Smooth muscle cell (in vitro differentiated cells): ENCODE data around the gene ZZZ3. TPM values are rescaled to one million over a fixed set of nuclear protein-coding genes. Genes with fewer than 3 reads are reported as not detected.

ENCODE experiments used
- DNase-seq: peaks from one replicate; lab custom pipeline; 2025; ENCODE audit not compliant: unreplicated experiment; lab: John Stamatoyannopoulos, UW
- H2AFZ ChIP-seq: fragments of 200-600 bp; sonication (generic); 2 replicates; pipeline ENCODE4 v1.6.0; 2016; ENCODE audit warnings: antibody characterized with exemption, low read depth, mild to moderate bottlenecking
- H3F3A ChIP-seq: fragments of 200-600 bp; sonication (generic); 2 replicates; pipeline ENCODE4 v1.6.0; 2017; ENCODE audit warnings: antibody characterized with exemption, low read depth
- H3K27ac ChIP-seq: fragments of 200-600 bp; sonication (generic); 2 replicates; pipeline ENCODE4 v1.5.1; 2016; ENCODE audit warnings: low read depth, mild to moderate bottlenecking
- H3K27me3 ChIP-seq: fragments of 200-600 bp; sonication (generic); 2 replicates; pipeline ENCODE4 v1.6.1; 2016; ENCODE audit warnings: low read depth, mild to moderate bottlenecking
- H3K36me3 ChIP-seq: fragments of 200-600 bp; sonication (generic); 2 replicates; pipeline ENCODE4 v1.5.1; 2016; ENCODE audit warnings: low read depth
- H3K4me1 ChIP-seq: fragments of 200-600 bp; sonication (generic); 2 replicates; pipeline ENCODE4 v1.5.1; 2016; ENCODE audit warnings: low read depth
- H3K4me2 ChIP-seq: fragments of 200-600 bp; sonication (generic); 2 replicates; pipeline ENCODE4 v1.6.0; 2016; ENCODE audit warnings: mild to moderate bottlenecking
- H3K4me3 ChIP-seq: fragments of 200-600 bp; sonication (generic); 2 replicates; pipeline ENCODE4 v1.5.1; 2016; ENCODE audit warnings: mild to moderate bottlenecking
- H3K79me2 ChIP-seq: fragments of 200-600 bp; sonication (generic); 2 replicates; pipeline ENCODE4 v1.6.0; 2016; ENCODE audit warnings: low read depth, mild to moderate bottlenecking
- H3K9ac ChIP-seq: fragments of 200-600 bp; sonication (generic); 2 replicates; pipeline ENCODE4 v1.6.0; 2016; ENCODE audit warnings: low read depth
- H3K9me3 ChIP-seq: fragments of 200-600 bp; sonication (generic); replicated peaks from 2 replicates; pipeline ENCODE4 v1.5.1; 2016; ENCODE audit warnings: low read depth
- H4K20me1 ChIP-seq: fragments of 200-600 bp; sonication (generic); 2 replicates; pipeline ENCODE4 v1.6.0; 2016; ENCODE audit warnings: low read depth
- WGBS: methylation state at CpG from one replicate; pipeline ENCODE4 v1.1.7; 2016; ENCODE audit warnings: low lambda C conversion rate; 5-methylcytosine and 5-hydroxymethylcytosine counted together
- polyA plus RNA-seq: library from polyadenylated mRNA; unstranded; fragments of >200 nt; fragmentation: Nextera tagmentation; extraction: Ambion mirVana; gene quantifications from 2 replicates; pipeline ENCODE4 v1.2.1, GENCODE V29; 2016
- total RNA-seq: library from RNA; depleted of rRNA; stranded (reverse); fragments of >200 nt; gene quantifications from 2 replicates; pipeline ENCODE4 v1.2.3, GENCODE V29; 2014
- TF ChIP-seq, protein P1 (sequence below): fragments of 200-600 bp; sonication (generic); IDR thresholded peaks from 2 replicates; pipeline ENCODE4 v1.5.1; 2017; ENCODE audit warnings: borderline replicate concordance, mild to moderate bottlenecking, antibody characterized with exemption; ENCODE audit not compliant: insufficient read depth, poor library complexity, severe bottlenecking

Gene ZZZ3
- total RNA-seq (52.8 and 89.7 TPM in 2 replicates), polyA plus RNA-seq (21.8 and 25.9 TPM in 2 replicates)

DNA sequence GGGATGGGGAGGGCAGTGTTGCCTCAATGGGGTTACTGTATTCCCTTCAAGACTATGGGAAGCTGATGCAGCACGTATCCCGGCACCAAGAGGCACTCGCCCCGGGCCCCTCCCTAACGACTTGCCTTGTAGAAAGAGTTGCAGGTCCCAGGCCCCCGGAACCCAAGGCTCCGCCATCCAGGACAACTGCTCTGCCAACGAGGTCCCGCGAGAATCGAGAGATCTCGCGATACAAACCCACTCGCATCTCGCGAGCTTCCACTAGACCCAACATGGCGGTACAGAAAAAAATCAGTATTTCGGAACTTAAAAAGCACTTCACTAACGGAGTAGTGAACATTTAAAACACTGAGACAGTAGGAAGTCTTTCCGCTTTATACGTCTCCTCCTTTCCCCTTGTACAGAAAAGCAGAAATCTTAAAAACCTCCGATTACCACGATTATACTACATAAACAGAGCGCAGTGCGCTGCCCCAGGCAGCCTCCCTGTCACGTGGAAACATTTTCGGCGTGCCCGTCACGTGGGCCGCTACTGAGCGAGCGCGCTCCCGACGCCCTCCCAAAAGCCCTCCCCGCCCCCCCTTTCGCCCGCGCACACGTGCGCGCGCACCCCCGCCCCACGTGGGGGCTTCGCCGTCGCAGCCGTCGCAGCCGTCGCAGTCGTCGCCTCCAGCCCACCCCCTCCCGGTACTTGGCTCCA lies at the start of gene ZZZ3:
TSS of gene ZZZ3 (minus strand) at position 199 of the 700 bp plus-strand sequence. CDS start 49,304 bp downstream, outside the sequence.
- Histone ChIP-seq H3K27me3 (no peaks in the 10 kb centered on the region), H3K9me3 (no peaks in the 10 kb centered on the region), H2AFZ (peak within 1 kb of the TSS; percentile 99), H3K79me2 (peaks cover 46% of the 10 kb centered on the region), H3K4me3 (peak within 1 kb of the TSS; percentile 85), H3K36me3 (no peaks in the 10 kb centered on the region), H4K20me1 (peaks cover 37% of the 10 kb centered on the region), H3F3A (peaks cover 8% of the 10 kb centered on the region), H3K4me1 (peaks cover 21% of the 10 kb centered on the region), H3K9ac (peak within 1 kb of the TSS; percentile 99), H3K27ac (peak within 1 kb of the TSS; percentile 98), H3K4me2 (peak within 1 kb of the TSS; percentile 90)
- TF ChIP-seq, protein P1, sequence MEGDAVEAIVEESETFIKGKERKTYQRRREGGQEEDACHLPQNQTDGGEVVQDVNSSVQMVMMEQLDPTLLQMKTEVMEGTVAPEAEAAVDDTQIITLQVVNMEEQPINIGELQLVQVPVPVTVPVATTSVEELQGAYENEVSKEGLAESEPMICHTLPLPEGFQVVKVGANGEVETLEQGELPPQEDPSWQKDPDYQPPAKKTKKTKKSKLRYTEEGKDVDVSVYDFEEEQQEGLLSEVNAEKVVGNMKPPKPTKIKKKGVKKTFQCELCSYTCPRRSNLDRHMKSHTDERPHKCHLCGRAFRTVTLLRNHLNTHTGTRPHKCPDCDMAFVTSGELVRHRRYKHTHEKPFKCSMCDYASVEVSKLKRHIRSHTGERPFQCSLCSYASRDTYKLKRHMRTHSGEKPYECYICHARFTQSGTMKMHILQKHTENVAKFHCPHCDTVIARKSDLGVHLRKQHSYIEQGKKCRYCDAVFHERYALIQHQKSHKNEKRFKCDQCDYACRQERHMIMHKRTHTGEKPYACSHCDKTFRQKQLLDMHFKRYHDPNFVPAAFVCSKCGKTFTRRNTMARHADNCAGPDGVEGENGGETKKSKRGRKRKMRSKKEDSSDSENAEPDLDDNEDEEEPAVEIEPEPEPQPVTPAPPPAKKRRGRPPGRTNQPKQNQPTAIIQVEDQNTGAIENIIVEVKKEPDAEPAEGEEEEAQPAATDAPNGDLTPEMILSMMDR, result no peak
- DNase-seq, result peak; percentile 89
- 1% methylated on average over 46 of the region's 56 CpGs for WGBS

DNA sequence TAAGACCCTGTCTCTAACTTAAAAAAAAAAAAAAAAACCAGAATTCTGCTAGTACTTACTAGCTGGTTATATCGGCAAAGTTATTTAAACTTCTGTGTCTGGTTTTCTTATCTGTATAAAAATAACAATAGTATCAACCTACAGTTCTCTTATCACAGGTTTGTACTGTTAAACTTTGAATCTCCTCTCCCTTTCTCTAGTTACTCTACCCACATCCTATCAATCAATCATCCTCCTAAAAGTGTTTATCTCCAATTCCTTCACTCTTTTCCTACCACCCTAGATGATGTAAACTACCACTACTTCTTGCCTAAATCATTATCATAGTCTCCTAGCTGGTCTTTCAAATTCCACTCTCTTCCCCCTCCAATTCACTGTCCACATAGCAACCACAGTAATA lies 49.6 kb upstream of the ZZZ3 start:
- no peak for DNase-seq
- WGBS, result 100% methylated on average over 1 of the region's 1 CpG
- H3K27me3 ChIP-seq, result no peaks in the 10 kb centered on the region

GRCh38 chr1:77725706-77726105 lies 43.2 kb upstream of the ZZZ3 start:
- Histone ChIP-seq H3K79me2 (no peaks in the 10 kb centered on the region), H3K36me3 (peaks cover 30% of the 10 kb centered on the region), H3F3A (no peaks in the 10 kb centered on the region), H4K20me1 (no peaks in the 10 kb centered on the region), H3K9me3 (no peaks in the 10 kb centered on the region), H3K9ac (no peak overlapping the region), H3K27me3 (no peaks in the 10 kb centered on the region), H3K4me2 (no peak overlapping the region), H3K4me3 (no peak overlapping the region), H2AFZ (no peak overlapping the region), H3K27ac (no peak overlapping the region), H3K4me1 (no peaks in the 10 kb centered on the region)
- 100% methylated on average over 4 of the region's 4 CpGs for WGBS
- DNase-seq, result no peak
- TF ChIP-seq, protein P1, result no peak

More for the DNA sequence above, 49.6 kb upstream of the ZZZ3 start:
- no peaks in the 10 kb centered on the region for H3K9me3 ChIP-seq
- H3K4me1 ChIP-seq, result no peaks in the 10 kb centered on the region
- H4K20me1 ChIP-seq, result no peaks in the 10 kb centered on the region
- H3K4me3 ChIP-seq, result no peak overlapping the region
- no peak overlapping the region for H3K4me2 ChIP-seq
- no peaks in the 10 kb centered on the region for H3K79me2 ChIP-seq
- TF ChIP-seq, protein P1, result no peak
- H3K36me3 ChIP-seq, result peaks cover 12% of the 10 kb centered on the region
- no peaks in the 10 kb centered on the region for H3F3A ChIP-seq
- H3K27ac ChIP-seq, result no peak overlapping the region
- no peak overlapping the region for H3K9ac ChIP-seq
- no peak overlapping the region for H2AFZ ChIP-seq

DNA sequence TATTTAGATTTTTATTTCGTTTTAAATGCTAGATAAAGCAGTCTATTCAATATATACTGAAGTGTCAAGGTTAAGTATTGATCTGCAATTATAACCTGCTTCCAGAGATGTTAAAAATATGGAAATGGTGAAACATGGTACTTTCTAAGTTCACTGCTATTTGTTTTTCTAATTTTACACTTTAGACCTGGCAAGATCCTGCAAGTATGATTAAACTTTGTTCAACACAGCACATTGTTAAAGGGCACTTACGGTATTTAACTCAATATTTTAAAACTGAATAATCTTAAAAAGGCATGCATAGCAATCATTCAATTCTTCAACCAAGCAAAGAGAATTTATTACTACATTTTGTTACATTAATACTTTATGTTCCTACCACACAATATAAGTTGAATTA lies 35.7 kb upstream of the ZZZ3 start:
- Histone ChIP-seq H3K4me3 (no peak overlapping the region), H3K27me3 (no peaks in the 10 kb centered on the region), H2AFZ (no peak overlapping the region), H3K4me2 (no peak overlapping the region), H3K27ac (no peak overlapping the region), H3K36me3 (peaks cover 20% of the 10 kb centered on the region), H3K79me2 (no peaks in the 10 kb centered on the region), H3K9ac (no peak overlapping the region), H3F3A (no peaks in the 10 kb centered on the region), H3K9me3 (no peaks in the 10 kb centered on the region), H4K20me1 (no peaks in the 10 kb centered on the region), H3K4me1 (no peaks in the 10 kb centered on the region)
- TF ChIP-seq, protein P1, result no peak
- WGBS, result 100% methylated on average over 2 of the region's 2 CpGs
- DNase-seq, result no peak
